GM03348 (cell line): Measurements from ENCODE around the gene SYT14.
"Not testable (repeated sequence)": the region's sequence is repeated elsewhere in the genome, so short reads cannot be mapped to it uniquely, and the experiment has no call there.

Source experiments
- DNase-seq: peaks from one replicate; pipeline ENCODE4 v3.0.0; 2012; ENCODE audit warnings: low spot score

Gene SYT14

DNA sequence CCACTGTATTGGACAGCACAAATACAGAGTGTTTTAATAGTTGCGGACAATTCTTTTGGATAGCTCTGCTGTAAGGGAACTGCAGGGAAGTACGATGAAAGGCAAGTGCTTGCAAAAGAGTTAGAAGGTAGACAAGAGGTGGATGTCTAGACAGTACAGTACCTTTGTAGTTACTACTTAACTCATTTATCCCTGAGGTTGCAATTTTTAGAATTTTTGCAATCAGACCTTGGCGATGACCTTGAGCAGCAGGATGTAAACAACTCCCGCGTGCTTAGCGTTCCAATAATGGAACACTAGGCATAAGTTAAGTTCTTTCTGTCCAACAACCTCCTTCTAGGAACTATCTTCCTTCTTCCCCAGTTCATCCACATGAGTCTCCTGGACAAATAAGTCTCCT, 1.9 kb upstream of the SYT14 start:
- no peak for DNase-seq

DNA sequence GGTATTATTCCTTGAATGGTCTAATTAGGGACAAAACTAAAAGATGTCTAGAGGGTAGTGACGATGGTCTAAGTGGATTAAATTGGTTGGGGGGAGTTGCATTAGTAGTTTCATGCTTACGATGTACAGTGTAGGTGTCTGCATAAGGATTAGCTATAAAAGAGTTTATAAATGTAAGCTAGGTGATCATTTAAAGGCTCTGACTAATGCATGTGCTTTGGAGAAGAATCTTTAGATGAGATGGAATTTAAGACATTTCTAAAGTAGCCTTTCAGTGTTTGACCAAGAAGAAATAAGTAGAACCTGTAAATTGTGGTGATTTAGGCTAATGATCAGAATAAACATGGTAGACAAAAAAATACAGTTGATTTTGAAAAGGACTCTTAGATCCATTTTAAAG, 7.4 kb downstream of the SYT14 start:
- DNase-seq, result no peak

DNA sequence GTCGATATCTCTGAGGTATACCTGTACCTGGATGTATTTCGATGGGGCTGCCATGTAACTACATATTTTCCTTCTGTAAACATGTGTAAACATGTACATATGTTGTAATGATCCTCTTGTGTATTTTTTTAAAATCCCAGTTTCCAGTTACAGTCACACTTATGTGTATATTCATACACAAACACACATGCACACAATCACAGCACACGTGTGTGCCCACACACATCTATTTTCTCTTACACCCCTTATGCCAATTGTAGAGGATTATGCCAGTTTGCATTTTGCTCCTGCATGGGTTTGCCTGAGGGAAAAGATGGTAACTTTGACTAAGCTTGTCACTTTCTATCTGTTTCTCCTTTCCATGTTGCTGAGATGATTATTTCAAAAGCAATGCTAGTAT, 10.1 kb downstream of the SYT14 start:
- DNase-seq, result no peak

DNA sequence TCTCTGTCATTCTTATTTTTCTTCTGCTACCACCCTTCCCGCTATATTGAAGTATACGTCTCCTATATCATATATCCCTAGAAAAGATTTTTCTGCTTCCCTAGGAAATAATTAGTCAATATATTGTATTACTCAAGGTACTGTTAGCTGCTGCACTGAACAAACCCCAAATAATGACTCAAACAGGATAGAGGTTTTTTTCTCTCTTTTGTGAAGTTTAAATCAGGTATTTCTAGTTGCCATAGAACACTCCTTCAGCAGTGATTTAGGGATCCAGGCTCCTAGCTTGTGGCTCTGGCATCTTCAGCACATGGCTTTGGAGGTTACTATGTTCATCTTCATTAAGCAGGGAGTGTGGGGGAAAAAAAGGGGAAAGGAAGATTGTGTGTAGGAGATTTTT, 18.1 kb downstream of the SYT14 start:
- DNase-seq, result no peak

DNA sequence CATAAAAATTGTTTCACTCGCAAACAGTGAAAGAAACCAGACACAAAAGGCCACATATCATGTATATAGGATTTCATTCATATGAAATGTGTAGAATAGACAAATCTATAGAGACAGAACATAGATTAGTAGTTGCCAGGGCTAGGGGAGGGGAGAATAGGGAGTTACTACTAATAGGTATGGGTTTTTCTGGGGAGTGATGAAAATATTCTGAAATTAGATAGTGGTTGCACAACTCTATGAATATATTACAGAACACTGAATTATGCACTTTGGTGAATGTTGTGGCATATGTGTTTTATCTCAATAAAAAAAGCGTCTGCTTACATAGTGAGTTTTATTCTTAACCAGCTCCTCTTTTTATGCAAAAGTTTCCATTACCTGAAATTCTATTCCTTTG, 21.6 kb downstream of the SYT14 start:
- DNase-seq, result no peak

DNA sequence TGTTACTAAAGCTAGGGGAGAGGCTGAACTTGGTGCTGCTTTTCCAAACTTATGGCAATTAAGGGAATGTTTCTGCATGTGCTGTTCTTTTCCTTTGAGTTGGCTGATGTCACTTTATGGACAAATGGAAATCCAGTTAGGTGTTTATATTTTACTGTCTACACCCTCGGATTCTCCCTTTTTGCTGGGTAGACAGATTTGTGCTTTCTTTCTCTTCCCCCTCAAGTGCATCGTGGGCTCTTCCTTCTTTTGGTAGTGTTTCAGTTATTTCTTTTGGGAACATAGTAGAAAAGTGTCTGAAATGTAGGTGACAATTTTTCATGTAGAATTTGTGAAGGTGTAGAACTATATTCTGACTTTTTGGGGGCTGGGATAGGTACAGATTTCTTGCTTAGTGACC, 22.9 kb downstream of the SYT14 start:
- DNase-seq, result no peak

DNA sequence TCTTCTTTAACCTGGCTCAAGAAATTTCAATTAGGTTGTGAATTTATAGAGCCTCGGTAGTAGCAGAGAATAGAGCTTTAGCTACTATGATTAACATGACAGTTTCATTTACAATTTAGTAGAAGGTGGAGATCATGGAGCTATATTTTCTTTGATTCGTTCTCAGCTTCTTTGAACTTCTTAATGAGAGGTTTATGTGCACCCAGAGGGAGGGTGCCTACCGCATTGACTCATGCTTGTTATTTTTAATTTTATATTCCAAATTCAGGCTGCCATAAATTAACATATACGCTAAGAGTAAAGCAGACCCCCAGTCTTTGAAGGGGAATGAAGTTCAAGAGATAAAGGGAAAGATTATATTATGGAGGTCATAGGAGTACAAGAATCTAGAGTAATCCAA, 24.4 kb downstream of the SYT14 start:
- no peak for DNase-seq

DNA sequence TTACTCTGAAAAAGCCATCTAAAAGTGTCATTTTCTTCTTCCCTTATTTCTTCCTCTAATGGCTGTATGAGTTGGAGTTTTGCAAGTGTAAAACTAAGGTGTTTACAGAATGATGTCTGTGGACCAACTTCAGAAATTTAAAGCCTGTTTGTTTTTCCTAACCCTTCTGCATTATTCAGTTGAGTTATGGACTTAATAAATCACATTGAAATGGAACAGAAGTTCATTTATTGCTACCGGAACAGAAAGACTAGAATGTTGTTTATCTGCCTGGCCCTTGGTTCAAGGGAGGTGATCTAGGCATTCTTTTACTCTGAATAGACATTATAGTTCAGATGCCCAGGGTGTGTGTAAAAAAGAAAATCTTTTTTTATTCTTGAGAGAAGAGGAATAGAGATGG, 24.8 kb downstream of the SYT14 start:
- no peak for DNase-seq

DNA sequence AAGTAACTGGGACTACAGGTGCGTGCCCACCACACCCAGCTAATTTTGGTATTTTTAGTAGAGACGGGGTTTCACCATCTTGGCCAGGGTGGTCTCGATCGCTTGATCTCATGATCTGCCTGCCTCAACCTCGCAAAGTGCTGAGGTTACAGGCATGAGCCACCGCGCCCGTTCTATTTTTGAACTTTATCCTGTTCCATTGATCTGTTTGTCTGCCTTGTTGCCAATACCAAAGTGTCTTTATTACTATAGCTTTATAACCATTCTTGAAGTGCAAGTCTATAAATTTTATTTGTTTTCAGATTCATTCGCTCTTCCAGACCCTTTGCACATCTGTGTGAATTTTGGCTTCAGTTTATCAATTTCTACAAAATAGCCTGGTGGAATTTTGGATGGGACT, 28.0 kb downstream of the SYT14 start:
- DNase-seq, result no peak

DNA sequence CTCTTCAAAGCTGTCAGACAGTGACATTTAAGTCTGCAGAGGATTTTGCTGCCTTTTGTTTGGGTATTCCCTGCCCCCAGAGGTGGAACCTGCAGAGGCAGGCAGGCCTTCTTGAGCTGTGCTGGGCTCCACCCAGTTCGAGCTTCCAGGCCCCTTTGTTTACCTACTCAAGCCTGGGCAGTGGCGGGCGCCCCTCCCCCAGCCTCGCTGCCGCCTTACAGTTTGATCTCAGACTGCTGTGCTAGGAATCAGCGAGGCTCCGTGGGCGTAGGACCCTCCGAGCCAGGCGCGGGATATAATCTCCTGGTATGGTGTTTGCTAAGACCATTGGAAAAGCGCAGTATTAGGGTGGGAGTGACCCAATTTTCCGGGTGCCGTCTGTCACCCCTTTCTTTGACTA, 40.7 kb downstream of the SYT14 start:
- not testable (repeated sequence) for DNase-seq

DNA sequence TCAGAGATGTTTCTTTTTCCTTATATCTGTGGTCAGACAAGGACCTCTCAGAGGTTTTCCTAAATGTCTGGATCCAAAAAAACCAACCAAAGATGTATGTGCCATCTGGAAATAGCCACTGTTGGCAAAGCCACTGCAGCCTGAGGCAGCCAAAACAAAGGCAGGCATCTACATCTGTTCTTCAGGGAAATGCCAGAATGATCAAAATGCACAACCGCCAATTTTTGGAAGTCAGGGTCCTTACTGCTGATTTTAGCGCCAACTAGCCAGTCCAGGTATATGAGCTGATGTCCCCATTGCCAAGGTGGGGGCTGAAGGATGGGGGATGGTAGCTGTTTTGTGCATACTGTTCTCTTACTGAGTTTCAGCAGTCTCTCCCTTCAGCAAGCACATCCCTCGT, 45.9 kb downstream of the SYT14 start:
- DNase-seq, result no peak

DNA sequence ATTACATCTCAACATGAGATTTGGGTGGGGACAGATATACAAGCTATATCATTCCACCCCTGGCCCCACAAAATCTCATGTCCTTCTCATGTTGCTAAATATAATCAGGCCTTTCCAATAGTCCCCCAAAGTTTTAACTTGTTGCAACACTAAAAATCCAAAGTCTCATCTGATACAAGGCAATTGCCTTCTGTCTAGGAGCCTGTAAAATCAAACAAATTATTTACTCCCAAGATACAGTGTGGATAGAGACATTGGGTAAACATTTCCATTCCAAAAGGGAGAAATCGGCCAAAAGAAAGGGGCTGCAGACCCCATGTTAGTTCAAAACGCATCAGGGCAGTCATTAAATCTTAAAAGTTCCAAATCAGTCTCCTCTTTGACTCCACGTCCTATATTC, 47.0 kb downstream of the SYT14 start:
- no peak for DNase-seq

DNA sequence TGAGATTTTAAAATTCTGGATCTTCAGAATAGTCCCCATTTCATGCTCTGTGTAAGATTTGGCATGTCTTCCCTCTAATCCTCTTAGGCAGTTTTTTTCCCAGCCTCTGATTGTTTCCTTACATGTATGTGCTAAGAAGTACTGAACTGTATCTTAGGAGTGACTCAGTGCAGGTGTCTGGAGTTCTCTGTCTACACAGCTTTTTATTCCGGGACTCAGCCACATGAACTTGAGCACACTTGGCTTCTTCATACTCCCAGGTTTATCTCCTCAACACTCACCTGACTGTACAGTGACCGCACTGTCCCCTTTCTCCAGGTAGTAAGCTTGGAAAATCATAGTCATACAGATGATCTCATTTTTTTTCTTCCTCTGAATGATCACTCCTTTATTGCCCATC, 50.7 kb downstream of the SYT14 start:
- no peak for DNase-seq

DNA sequence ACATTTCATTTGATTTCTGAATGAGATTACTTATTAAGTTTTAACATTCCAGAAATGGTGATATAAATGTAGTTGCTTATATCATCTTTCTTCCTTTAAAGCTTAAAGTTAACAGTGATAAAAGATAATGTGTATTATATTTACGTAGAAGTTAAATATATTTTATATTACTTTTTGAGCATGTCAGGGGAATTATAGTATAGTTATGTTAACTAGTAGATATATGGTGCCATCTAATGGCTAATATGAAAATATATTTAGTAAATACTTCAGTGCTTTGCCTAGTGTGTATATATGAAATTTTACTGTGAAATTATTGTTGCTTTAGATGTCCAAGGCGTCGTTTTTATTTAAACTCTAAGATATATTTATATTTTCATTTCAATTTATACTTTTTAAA, 51.5 kb downstream of the SYT14 start:
- DNase-seq, result peak; percentile 33

DNA sequence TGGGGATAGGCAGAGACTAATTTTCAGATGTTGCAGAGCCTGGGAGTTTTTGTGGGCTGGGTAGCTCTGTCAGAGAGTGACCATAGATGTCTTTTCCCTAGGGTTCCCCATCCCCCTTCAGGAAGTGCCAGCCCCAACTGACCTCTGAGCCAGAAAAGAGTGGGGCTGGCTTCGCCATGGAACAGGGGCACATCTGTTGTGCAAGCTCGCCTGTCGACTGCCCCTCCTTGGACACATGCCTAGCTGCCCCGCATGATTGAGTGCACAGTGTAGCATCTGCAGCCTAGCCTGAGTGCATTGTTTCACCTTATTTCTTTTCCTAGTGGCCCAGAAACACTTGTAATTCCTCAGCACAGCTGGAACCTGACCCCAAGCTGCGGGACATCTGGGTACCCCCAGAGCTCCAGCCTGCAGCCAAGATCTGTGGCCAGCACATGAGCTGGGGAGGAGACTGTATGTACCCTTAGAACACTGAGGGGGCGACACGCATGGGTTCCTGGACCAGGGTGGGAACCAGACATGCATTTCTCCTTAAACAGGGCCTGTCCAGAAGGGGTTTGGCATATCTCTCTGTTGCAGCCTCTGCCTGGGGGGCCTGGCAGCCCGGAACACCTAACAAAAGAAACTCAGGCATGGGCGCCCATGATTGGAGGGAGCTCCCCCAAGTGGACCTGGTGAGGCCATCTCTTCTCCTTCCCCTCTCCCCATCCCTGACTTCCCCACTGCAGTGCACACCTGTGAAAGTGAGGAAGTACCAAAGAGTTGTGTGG, 55.2 kb downstream of the SYT14 start:
- no peak for DNase-seq

DNA sequence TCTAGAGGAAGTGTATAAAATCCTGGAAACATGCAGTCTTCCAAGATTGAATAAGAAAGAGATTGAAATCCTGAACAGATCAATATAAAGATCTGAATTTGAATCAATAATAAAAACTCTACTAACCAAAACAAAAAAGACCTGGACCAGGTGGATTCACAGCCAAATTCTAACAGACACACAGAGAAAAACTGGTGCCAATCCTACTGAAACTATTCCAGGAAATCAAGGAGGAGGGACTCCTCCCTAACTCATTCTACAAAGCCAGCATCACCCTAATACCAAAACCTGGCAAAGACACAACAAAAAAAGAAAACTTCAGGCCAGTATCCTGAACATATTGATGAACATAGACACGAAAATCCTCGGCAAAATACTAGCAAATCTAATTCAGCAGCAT, 58.3 kb downstream of the SYT14 start:
- DNase-seq, result no peak

DNA sequence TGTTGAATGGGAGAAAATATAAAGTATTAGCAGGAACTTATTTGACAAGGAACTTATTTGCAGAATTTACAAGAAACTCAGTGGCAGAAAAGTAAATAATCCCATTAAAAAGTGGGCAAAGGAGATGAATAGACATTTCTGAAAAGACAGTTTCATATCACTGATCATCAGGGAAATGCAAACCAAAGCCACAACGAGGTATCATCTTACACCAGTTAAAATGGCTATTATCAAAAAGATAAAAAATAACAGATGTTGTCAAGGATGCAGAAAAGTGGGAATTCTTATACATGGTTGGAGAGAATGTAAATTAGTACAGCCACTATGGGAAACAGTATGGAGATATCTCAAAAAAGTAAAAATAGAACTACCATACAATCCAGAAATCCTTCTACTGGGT, 61.0 kb downstream of the SYT14 start:
- DNase-seq, result no peak

DNA sequence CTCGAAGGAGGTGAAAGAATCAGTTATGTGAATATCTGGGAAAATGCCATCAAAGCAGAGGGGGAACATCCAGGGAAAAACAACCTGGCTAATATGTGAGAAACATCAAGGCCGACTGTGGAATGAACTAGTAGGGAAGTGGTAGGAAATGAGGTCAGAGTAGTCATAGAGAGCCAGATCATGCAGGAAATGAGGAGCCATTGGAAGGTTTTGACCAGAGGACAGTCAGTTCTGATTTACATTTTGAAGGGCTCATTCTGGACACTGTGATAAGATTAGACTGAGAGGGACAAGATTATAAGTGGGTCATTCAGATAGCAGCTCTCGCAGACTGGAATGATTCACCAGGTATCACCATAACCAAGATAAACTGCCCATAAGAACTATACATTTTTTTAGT, 63.7 kb downstream of the SYT14 start:
- DNase-seq, result no peak

DNA sequence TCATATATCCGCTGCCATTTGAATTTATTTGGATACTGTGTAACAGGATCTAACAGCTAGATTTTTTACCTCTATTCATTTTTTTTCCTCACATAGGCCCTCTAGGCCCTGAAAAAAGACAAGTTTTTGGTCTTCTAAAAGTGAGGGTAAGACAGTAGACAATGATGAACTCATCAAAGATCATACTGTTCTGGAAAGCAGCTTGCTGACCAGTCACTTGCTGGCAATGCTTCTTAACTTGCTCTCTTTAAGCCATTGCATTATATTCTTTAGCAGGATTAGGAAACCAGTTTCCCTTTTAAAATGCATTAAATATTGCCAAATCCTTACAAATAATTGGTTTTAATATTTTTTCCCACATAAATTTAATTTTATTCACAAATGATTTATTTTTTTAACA, 65.5 kb downstream of the SYT14 start:
- DNase-seq, result peak; percentile 12

DNA sequence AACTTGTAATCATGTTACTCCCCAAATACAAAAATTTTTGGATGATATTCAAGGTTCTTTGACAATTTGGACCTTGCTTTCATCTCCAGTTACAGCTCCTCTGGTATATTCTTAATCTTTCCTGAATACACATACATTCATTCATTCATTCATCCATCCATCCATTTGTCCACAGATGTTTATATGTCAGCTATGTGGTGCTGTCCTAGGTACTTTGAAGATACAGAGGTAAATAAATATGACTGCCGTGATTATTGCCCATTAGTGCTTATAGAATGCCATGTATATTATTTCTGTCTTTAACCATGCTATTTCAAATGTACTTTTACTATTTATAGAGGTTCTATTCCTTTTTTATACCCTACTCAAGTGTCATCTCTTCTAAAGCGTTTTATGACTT, 72.1 kb downstream of the SYT14 start:
- no peak for DNase-seq

DNA sequence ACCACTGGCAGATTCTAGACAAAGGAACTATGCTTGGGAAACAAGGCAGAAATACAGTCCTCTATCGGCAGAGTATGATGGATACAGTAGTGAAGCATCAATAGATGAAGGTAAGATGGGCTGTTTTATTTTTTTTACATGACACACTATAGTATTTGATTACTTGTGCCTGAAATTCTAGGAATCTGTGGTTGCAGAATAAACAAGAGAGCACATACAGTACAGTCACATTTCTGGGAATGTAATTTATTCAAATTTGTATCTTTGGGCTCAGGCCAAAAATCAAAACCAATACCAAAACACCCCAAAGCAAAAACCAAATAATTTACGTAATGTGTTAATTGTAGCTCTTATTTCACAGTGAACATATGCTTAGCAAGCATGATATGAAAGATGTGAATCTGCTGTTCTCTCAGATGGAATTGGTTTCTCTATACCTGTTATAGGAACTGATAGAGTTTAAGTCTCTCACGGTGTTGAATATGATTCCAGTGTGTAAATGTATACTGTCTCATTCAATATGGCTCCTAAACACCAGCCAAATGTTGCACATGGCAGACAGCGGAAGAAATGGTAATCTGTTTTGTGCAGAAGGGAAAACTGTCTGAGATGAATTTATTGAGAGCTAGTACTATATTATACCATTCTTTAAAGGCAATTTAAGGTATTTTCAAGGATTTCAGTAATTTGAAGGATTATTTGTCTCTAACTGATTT, 83.3 kb downstream of the SYT14 start:
- DNase-seq, result no peak

DNA sequence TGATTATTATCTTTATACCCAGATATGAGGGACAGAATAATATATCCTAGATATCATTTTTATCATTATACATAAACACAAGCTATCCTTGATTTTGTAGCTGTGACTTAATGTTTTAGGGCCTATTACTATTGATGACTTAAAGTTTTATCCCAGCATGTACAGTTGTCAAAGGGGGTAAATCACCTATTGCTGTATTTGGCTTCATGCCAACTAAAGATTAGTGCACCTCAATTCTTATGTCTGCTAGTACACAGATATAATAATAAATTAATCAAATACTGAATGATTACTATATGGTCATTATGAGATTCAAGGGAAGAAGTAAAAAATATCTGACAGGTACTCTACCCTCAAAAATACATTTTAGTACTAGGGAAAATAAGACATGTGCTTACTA, 84.0 kb downstream of the SYT14 start:
- DNase-seq, result no peak

DNA sequence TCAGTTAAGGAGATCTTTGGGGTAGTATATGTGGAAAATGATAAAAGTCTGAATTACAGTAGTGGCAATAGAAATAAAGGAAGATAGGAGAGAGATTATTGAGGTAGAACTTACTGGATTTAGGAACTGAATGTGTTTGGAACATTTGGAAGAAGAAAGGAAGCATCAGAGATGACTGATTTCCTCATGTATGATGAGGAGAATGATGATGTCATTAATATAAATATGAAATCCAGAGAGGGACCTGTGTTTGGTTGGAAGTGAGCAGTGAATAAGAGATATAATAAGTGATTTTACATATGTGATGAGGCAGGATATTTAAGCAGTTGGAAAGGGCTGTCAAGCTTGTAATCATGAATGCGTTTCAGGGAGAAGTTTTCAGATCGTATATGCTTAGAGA, 86.3 kb downstream of the SYT14 start:
- no peak for DNase-seq

DNA sequence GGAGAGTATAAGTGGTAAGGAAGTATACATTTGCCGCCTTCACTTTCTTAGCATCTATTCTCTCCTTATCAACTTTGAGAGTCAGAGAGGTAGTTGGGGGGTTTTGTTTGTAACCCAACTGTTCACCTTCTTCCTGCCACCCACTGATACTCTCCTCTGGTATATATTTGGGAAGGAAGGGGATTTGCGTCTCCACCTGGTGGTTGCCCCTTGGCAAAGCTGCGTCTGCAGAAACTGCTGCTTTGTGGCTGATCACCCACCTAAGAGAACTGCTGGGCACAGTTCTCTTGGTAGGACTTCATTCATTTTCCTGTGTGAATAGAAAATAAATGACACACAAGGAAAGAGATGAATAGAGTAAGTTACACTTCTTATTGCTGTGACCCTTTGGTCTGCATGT, 87.0 kb downstream of the SYT14 start:
- no peak for DNase-seq
